A673 (cell line): Measurements from ENCODE around the gene INPP5A. TPM values are rescaled to one million over a fixed set of nuclear protein-coding genes. Genes with fewer than 3 reads are reported as not detected.
"Not testable (repeated sequence)": the region's sequence is repeated elsewhere in the genome, so short reads cannot be mapped to it uniquely, and the experiment has no call there.

ENCODE experiments used
- BruUV-seq: library from RNA; stranded (reverse); fragments of 400-500 nt; replicated peaks from 2 replicates; lab custom pipeline; 2021; lab: Mats Ljungman, UMichigan
- CTCF ChIA-PET: fragments of 300-600 bp; sonication (Branson Sonifier 250); formaldehyde crosslinking; loops from one replicate; lab custom pipeline; 2022; ENCODE audit warnings: antibody characterized with exemption; lab: Charles Lee
- POLR2A ChIA-PET: fragments of 300-600 bp; sonication (Branson Sonifier 250); formaldehyde crosslinking; loops from one replicate; lab custom pipeline; 2022; ENCODE audit warnings: antibody characterized with exemption; ENCODE audit not compliant: low non-redundant PET; lab: Charles Lee
- DNase-seq: peaks from one replicate; pipeline ENCODE4 v3.0.0-alpha.2; 2015; ENCODE audit warnings: low spot score
- H3K27ac ChIP-seq: fragments of 200-600 bp; sonication (generic); 2 replicates; pipeline ENCODE4 v1.5.1; 2016; ENCODE audit warnings: mixed run types, low read depth, mild to moderate bottlenecking, mixed read lengths, antibody characterized with exemption, low read length; ENCODE audit not compliant: poor library complexity, severe bottlenecking
- H3K27me3 ChIP-seq: fragments of 200-600 bp; sonication (generic); replicated peaks from 2 replicates; pipeline ENCODE4 v1.6.1; 2017; ENCODE audit warnings: mixed run types, low read depth, mild to moderate bottlenecking, mixed read lengths, antibody characterized with exemption, low read length; ENCODE audit not compliant: insufficient read depth, poor library complexity
- H3K36me3 ChIP-seq: fragments of 200-600 bp; sonication (generic); 2 replicates; pipeline ENCODE4 v1.6.1; 2016; ENCODE audit warnings: mixed run types, mild to moderate bottlenecking, mixed read lengths, antibody characterized with exemption, low read length; ENCODE audit not compliant: insufficient read depth, poor library complexity, severe bottlenecking
- H3K4me1 ChIP-seq: fragments of 200-600 bp; sonication (generic); 2 replicates; pipeline ENCODE4 v1.6.1; 2017; ENCODE audit warnings: mixed run types, mild to moderate bottlenecking, mixed read lengths, antibody characterized with exemption, low read length; ENCODE audit not compliant: insufficient read depth, poor library complexity, severe bottlenecking
- H3K4me3 ChIP-seq: fragments of 200-600 bp; sonication (generic); 2 replicates; pipeline ENCODE4 v1.5.1; 2016; ENCODE audit warnings: low read depth, mixed run types, mild to moderate bottlenecking, mixed read lengths, low read length; ENCODE audit not compliant: poor library complexity, severe bottlenecking
- H3K9me3 ChIP-seq: fragments of 200-600 bp; sonication (generic); 2 replicates; pipeline ENCODE4 v1.6.1; 2016; ENCODE audit warnings: mixed run types, low read depth, mild to moderate bottlenecking, mixed read lengths, antibody characterized with exemption, low read length; ENCODE audit not compliant: poor library complexity, severe bottlenecking
- CTCF ChIP-seq: fragments of 300-800, 200-600 bp; sonication (generic); conservative IDR thresholded peaks from 2 replicates; pipeline ENCODE4 v1.5.1; 2017; ENCODE audit warnings: low read depth, mild to moderate bottlenecking, antibody characterized with exemption, low read length, moderate library complexity, mixed read lengths
- EZH2 ChIP-seq: fragments of 200-600 bp; sonication (generic); IDR thresholded peaks from 2 replicates; pipeline ENCODE4 v1.6.1; 2017; ENCODE audit warnings: borderline replicate concordance, low read depth, mild to moderate bottlenecking, mixed read lengths, antibody characterized with exemption, low read length; ENCODE audit not compliant: poor library complexity, severe bottlenecking
- intact Hi-C: fragments of 100-400 bp; cut with micrococcal nuclease; formaldehyde crosslinking; loops from one replicate; pipeline ENCODE4 v1.10.0; 2022; ENCODE audit not compliant: unreplicated experiment
- total RNA-seq: library from RNA; stranded (reverse); gene quantifications from 2 replicates; pipeline ENCODE4 v1.2.3, GENCODE V29; 2021

INPP5A gene
- total RNA-seq, 1 experiment from 2014 or later: 21.8 TPM

DNA sequence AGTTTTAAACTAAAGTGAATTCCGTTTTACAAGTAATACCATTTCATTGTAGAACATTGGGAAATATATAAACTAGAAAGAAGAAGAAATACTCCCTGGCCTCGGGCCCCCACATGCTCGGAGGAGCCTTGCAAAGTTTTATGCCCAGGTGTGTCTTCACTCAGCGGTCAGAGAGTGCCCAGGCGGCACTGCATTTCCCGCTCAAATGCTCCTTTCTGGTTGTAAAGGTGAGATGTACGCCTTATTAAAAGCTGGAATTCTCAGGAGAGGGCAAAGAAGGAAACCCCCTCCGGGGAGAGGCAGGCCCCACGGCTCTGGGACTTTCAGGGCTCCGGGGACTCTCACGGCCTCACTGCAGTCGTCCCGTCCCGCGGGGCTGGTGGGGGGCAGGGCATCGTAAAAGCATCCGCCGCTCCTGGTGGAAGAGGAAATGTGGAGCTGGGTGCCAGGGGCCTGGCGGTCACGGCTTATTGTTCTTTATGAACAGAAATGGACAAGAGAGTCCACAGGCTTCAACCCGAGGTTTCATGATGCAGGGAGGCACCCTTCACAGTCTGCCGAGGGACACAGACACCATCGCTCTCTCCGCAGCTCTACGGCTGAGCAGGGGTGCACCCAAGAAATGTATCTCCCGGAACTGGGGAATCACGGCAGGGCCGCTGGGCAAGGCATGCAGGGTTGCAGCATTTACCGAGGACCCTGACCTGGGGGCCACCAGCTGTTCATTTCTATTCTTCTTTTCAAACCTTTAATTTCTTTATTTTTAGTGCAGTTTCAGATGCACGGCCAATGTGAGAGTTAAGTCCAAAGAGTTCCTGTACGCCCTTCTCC is 47.7 kb upstream of the INPP5A start:
- CTCF ChIA-PET: no interaction called here
- BruUV-seq: no TSS peak
- Histone ChIP-seq H3K27me3 (no peaks in the 10 kb centered on the region), H3K36me3 (no peaks in the 10 kb centered on the region), H3K4me3 (no peak overlapping the region), H3K27ac (no peak overlapping the region), H3K9me3 (no peaks in the 10 kb centered on the region), H3K4me1 (no peaks in the 10 kb centered on the region)
- POLR2A ChIA-PET: no interaction called here
- no peak for DNase-seq
- TF ChIP-seq CTCF: no peak
- TF ChIP-seq EZH2: no peak
- intact Hi-C loops: no loop called here

DNA sequence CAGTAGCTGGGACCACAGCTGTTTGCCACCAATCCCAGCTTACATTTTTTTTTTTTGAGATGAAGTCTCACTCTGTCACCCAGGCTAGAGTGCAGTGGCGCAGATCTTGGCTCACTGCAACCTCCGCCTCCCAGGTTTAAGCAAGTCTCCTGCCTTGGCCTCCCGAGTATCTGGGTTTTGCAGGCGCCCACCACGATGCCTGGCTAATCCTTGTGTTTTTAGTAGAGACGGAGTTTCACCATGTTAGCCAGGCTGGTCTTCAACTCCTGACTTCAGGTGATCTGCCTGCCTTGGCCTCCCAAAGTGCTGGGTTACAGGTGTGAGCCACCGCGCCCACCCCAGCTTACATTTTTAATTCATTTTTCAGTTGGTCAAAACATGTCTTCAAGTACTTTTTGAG is 46.1 kb upstream of the INPP5A start:
- H3K4me3 ChIP-seq, H3K36me3 ChIP-seq, CTCF ChIA-PET, H3K4me1 ChIP-seq, intact Hi-C loops, H3K27me3 ChIP-seq, H3K27ac ChIP-seq, H3K9me3 ChIP-seq, BruUV-seq, POLR2A ChIA-PET, DNase-seq: not testable (repeated sequence)

GRCh38 chr10:132492323-132493025 is 45.1 kb upstream of the INPP5A start:
- ChIA-PET CTCF (no interaction called here), POLR2A (no interaction called here)
- intact Hi-C loops: no loop called here

More at GRCh38 chr10:132492323-132493025, 45.1 kb upstream of the INPP5A start:
- TF ChIP-seq EZH2 (no peak), CTCF (no peak)
- BruUV-seq: no TSS peak
- no peak overlapping the region for H3K4me3 ChIP-seq
- H3K27ac ChIP-seq: no peak overlapping the region
- no peak for DNase-seq
- H3K27me3 ChIP-seq: peaks cover 3% of the 10 kb centered on the region
- no peaks in the 10 kb centered on the region for H3K9me3 ChIP-seq
- H3K4me1 ChIP-seq: no peaks in the 10 kb centered on the region
- no peaks in the 10 kb centered on the region for H3K36me3 ChIP-seq
